IMR-90 (cell line): ENCODE measurements around the gene EME2. TPM values are rescaled to one million over a fixed set of nuclear protein-coding genes. Genes with fewer than 3 reads are reported as not detected.

Source experiments
- ATAC-seq: fragments of 200-7000 bp; cut with Tn5 transposase; 2 replicates; pipeline ENCODE4 v1.9.1; 2020; ENCODE audit warnings: low read depth, mild to moderate bottlenecking, moderate library complexity
- BruUV-seq: library from RNA; stranded (reverse); fragments of 400-500 nt; replicated peaks from 2 replicates; lab custom pipeline; 2021; lab: Mats Ljungman, UMichigan
- CTCF ChIA-PET: fragments of 300-600 bp; formaldehyde crosslinking; extraction: SDS; loops from one replicate; lab custom pipeline; 2021; ENCODE audit warnings: antibody characterized with exemption; lab: Yijun Ruan, JAX
- POLR2A ChIA-PET: fragments of 300-600 bp; sonication (Branson Sonifier 250); formaldehyde crosslinking; loops from one replicate; lab custom pipeline; 2022; ENCODE audit warnings: antibody characterized with exemption; ENCODE audit not compliant: unreplicated experiment; lab: Charles Lee
- DNase-seq: peaks from one replicate; pipeline ENCODE4 v3.0.0; 2013
- H2AFZ ChIP-seq: replicated peaks from 2 replicates; pipeline ENCODE3; 2013; ENCODE audit warnings: low read length, mild to moderate bottlenecking; ENCODE audit not compliant: poor library complexity
- H2AK5ac ChIP-seq: 2 replicates; pipeline ENCODE4 v1.6.1; 2013; ENCODE audit warnings: low read depth, low read length, inconsistent platforms
- H2AK9ac ChIP-seq: replicated peaks from 2 replicates; pipeline ENCODE3; 2013; ENCODE audit warnings: mild to moderate bottlenecking, low read depth, low read length, moderate library complexity; ENCODE audit not compliant: poor library complexity
- H2BK120ac ChIP-seq: 2 replicates; pipeline ENCODE4 v1.6.1; 2013; ENCODE audit warnings: low read depth, low read length, inconsistent platforms
- H2BK15ac ChIP-seq: 3 replicates; pipeline ENCODE4 v1.6.1; 2013; ENCODE audit warnings: low read depth, low read length, inconsistent platforms
- H2BK20ac ChIP-seq: 2 replicates; pipeline ENCODE4 v1.6.1; 2013; ENCODE audit warnings: low read depth, mild to moderate bottlenecking, inconsistent platforms, low read length, moderate library complexity
- H2BK5ac ChIP-seq: 2 replicates; pipeline ENCODE4 v1.6.1; 2013; ENCODE audit warnings: mild to moderate bottlenecking, low read depth, low read length, inconsistent platforms; ENCODE audit not compliant: poor library complexity, severe bottlenecking
- H3K14ac ChIP-seq: replicated peaks from 2 replicates; pipeline ENCODE4 v1.6.1; 2013; ENCODE audit warnings: low read depth, low read length, inconsistent platforms
- H3K18ac ChIP-seq: 2 replicates; pipeline ENCODE4 v1.6.1; 2013; ENCODE audit warnings: low read depth, low read length, control low read depth
- H3K23ac ChIP-seq: 2 replicates; pipeline ENCODE4 v1.6.1; 2013; ENCODE audit warnings: low read depth, low read length, inconsistent platforms
- H3K27ac ChIP-seq: 2 replicates; pipeline ENCODE4 v1.5.1; 2013; ENCODE audit warnings: mild to moderate bottlenecking, control low read depth, low read length; ENCODE audit not compliant: insufficient read depth
- H3K27me3 ChIP-seq: 2 replicates; pipeline ENCODE4 v1.6.1; 2013; ENCODE audit warnings: low read length; ENCODE audit not compliant: control insufficient read depth, insufficient read depth
- H3K36me3 ChIP-seq: 2 replicates; pipeline ENCODE4 v1.6.1; 2013; ENCODE audit warnings: low read length, mixed read lengths; ENCODE audit not compliant: control insufficient read depth, insufficient read depth
- H3K4ac ChIP-seq: 2 replicates; pipeline ENCODE4 v1.6.1; 2013; ENCODE audit warnings: low read depth, low read length, inconsistent platforms
- H3K4me1 ChIP-seq: 2 replicates; pipeline ENCODE4 v1.6.1; 2013; ENCODE audit warnings: low read length, mixed read lengths; ENCODE audit not compliant: control insufficient read depth, insufficient read depth
- H3K4me2 ChIP-seq: 2 replicates; pipeline ENCODE4 v1.6.1; 2013; ENCODE audit warnings: low read depth, mild to moderate bottlenecking, control low read depth, low read length, moderate library complexity
- H3K4me3 ChIP-seq: 2 replicates; pipeline ENCODE4 v1.5.1; 2013; ENCODE audit warnings: low read depth, mild to moderate bottlenecking, control low read depth, low read length, moderate library complexity; ENCODE audit not compliant: insufficient read depth
- H3K56ac ChIP-seq: 2 replicates; pipeline ENCODE4 v1.6.1; 2013; ENCODE audit warnings: low read length, inconsistent platforms; ENCODE audit not compliant: insufficient read depth; ENCODE audit errors: extremely low read depth
- H3K79me1 ChIP-seq, 2 experiments: 2 replicates each; pipeline ENCODE4 v1.6.1; 2013; ENCODE audit warnings: low read length in 2 of 2, inconsistent platforms in 1 of 2, low read depth in 1 of 2
- H3K9ac ChIP-seq: 2 replicates; pipeline ENCODE4 v1.6.1; 2013; ENCODE audit warnings: low read depth, low read length, control low read depth
- H3K9me1 ChIP-seq: 2 replicates; pipeline ENCODE4 v1.6.1; 2013; ENCODE audit warnings: low read length, inconsistent platforms; ENCODE audit not compliant: insufficient read depth
- H3K9me3 ChIP-seq: 2 replicates; pipeline ENCODE4 v1.6.1; 2013; ENCODE audit warnings: low read length; ENCODE audit not compliant: control insufficient read depth, insufficient read depth
- H4K20me1 ChIP-seq: 2 replicates; pipeline ENCODE4 v1.6.1; 2013; ENCODE audit warnings: low read length, inconsistent platforms; ENCODE audit not compliant: insufficient read depth
- H4K5ac ChIP-seq: 2 replicates; pipeline ENCODE4 v1.6.1; 2013; ENCODE audit warnings: mild to moderate bottlenecking, low read depth, low read length, control low read depth
- H4K8ac ChIP-seq, 2 experiments: 2 replicates each; pipeline ENCODE4 v1.6.1; 2013; ENCODE audit warnings: low read depth in 2 of 2, low read length in 2 of 2, control low read depth in 1 of 2, inconsistent platforms in 1 of 2
- H4K91ac ChIP-seq: 2 replicates; pipeline ENCODE4 v1.6.1; 2013; ENCODE audit warnings: low read depth, low read length, inconsistent platforms; ENCODE audit not compliant: insufficient read depth
- CHD1 ChIP-seq: IDR thresholded peaks from 2 replicates; pipeline ENCODE4 v1.6.1; 2012; ENCODE audit warnings: low read depth, low read length, improper control_type of control experiment
- FOS ChIP-seq: fragments of 150-350 bp; IDR thresholded peaks from 2 replicates; pipeline ENCODE4 v1.6.1; 2016; ENCODE audit warnings: low read depth, low read length
- SMC3 ChIP-seq: fragments of 150-350 bp; IDR thresholded peaks from 2 replicates; pipeline ENCODE4 v1.6.1; 2016; ENCODE audit warnings: low read depth, mild to moderate bottlenecking, antibody characterized with exemption, low read length, moderate library complexity
- WGBS, 2 experiments: methylation state at CpG; one replicate each; pipeline versions ENCODE4 v1.1.5 to v1.1.7; 2013; ENCODE audit warnings: missing lambda C conversion rate in 2 of 2; ENCODE audit not compliant: insufficient read length in 1 of 2; ENCODE audit errors: extremely low coverage in 2 of 2; 5-methylcytosine and 5-hydroxymethylcytosine counted together
- dilution Hi-C: fragments of 300-500 bp; cut with HindIII; formaldehyde crosslinking; loops from one replicate; pipeline ENCODE4 v1.14.3; 2018; ENCODE audit warnings: low sequenced_read_pairs; ENCODE audit not compliant: unreplicated experiment
- in situ Hi-C: fragments of 300-500 bp; cut with MboI; formaldehyde crosslinking; loops from 3 replicates; pipeline ENCODE4 v1.14.3; 2019; ENCODE audit warnings: low sequenced_read_pairs, inconsistent platforms, mixed read lengths
- intact Hi-C: fragments of 100-400 bp; cut with micrococcal nuclease; formaldehyde crosslinking; loops from 2 replicates; pipeline ENCODE4 v1.10.0; 2022
- polyA plus RNA-seq, 3 experiments: library from polyadenylated mRNA; depleted of rRNA; stranded (reverse); fragments of >200 nt; gene quantifications; 2 replicates each; pipeline ENCODE4 v1.2.3, GENCODE V29; 2012; ENCODE audit warnings: low replicate concordance in 1 of 3
- total RNA-seq: library from RNA; depleted of rRNA; stranded (reverse); fragments of >200 nt; gene quantifications from 2 replicates; pipeline ENCODE4 v1.2.3, GENCODE V29; 2012
- TF ChIP-seq, protein P1 (sequence below): conservative IDR thresholded peaks from 2 replicates; pipeline ENCODE4 v1.5.1; 2012; ENCODE audit warnings: mild to moderate bottlenecking, low read depth, low read length, improper control_type of control experiment

The EME2 gene
- total and polyA plus RNA-seq, 2 of the 4 experiments (the other 2 are of a cell fraction) = 1.3 to 9.6 TPM

DNA sequence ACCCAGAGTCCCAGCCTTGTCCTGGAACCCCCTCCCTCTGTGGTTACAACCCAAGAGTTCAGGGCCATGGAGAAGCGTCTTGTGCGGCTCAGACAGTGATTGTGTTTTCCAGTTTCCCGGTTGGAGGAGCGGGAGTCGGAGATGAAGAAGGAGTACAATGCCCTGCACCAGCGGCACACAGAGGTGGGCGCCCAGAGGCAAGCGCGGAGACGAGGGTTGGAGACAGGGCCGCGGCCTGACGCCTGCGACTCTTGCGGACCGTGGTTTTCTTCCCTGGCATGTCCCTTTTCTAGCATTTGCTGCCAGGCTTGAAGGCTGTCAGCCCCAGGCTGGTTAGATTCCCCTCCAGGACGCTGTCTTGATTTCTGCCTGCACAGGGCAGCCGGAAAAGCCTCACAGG lies 43.6 kb upstream of the EME2 start:
- H2BK120ac ChIP-seq = no peak overlapping the region
- no peak overlapping the region for H2AK9ac ChIP-seq
- no peak overlapping the region for H3K4ac ChIP-seq
- no peak overlapping the region for H3K14ac ChIP-seq
- no peak overlapping the region for H3K18ac ChIP-seq
- H4K5ac ChIP-seq = no peak overlapping the region
- no peak overlapping the region for H3K4me3 ChIP-seq
- peaks cover 28% of the 10 kb centered on the region for H4K20me1 ChIP-seq
- H2AK5ac ChIP-seq = no peak overlapping the region
- peaks cover 4% of the 10 kb centered on the region; the same call in 1 of the 2 replicates for H3K9me1 ChIP-seq
- WGBS, 2 experiments = 98% methylated on average over 18 of the region's 18 CpGs; no CpG with 5 or more reads in 1 of the 2 experiments
- CTCF ChIA-PET = no interaction called here
- H2BK5ac ChIP-seq = no peak overlapping the region
- H4K8ac ChIP-seq = no peak overlapping the region
- DNase-seq = no peak
- no peak overlapping the region for H3K4me2 ChIP-seq
- in situ Hi-C loops (no loop called here), intact Hi-C loops (no loop called here), dilution Hi-C loops (no loop called here)
- H3K9me3 ChIP-seq = no peaks in the 10 kb centered on the region
- no peak for ATAC-seq
- BruUV-seq = no TSS peak
- no peak overlapping the region for H3K27ac ChIP-seq
- H3K36me3 ChIP-seq = peaks cover 64% of the 10 kb centered on the region
- POLR2A ChIA-PET = no interaction called here
- no peak overlapping the region for H3K9ac ChIP-seq
- no peak overlapping the region for H2BK20ac ChIP-seq
- H3K79me1 ChIP-seq = peaks cover 11 to 47% of the 10 kb centered on the region in 2 experiments; a peak in 3 of 4 replicates
- no peak overlapping the region for H2AFZ ChIP-seq
- H3K56ac ChIP-seq = no peak overlapping the region
- H4K91ac ChIP-seq = no peak overlapping the region
- no peaks in the 10 kb centered on the region for H3K27me3 ChIP-seq
- H3K23ac ChIP-seq = no peak overlapping the region
- no peaks in the 10 kb centered on the region for H3K4me1 ChIP-seq
- no peak overlapping the region for H2BK15ac ChIP-seq
- TF ChIP-seq CHD1 = no peak
- no peak for TF ChIP-seq SMC3
- TF ChIP-seq, protein P1, sequence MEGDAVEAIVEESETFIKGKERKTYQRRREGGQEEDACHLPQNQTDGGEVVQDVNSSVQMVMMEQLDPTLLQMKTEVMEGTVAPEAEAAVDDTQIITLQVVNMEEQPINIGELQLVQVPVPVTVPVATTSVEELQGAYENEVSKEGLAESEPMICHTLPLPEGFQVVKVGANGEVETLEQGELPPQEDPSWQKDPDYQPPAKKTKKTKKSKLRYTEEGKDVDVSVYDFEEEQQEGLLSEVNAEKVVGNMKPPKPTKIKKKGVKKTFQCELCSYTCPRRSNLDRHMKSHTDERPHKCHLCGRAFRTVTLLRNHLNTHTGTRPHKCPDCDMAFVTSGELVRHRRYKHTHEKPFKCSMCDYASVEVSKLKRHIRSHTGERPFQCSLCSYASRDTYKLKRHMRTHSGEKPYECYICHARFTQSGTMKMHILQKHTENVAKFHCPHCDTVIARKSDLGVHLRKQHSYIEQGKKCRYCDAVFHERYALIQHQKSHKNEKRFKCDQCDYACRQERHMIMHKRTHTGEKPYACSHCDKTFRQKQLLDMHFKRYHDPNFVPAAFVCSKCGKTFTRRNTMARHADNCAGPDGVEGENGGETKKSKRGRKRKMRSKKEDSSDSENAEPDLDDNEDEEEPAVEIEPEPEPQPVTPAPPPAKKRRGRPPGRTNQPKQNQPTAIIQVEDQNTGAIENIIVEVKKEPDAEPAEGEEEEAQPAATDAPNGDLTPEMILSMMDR = no peak
- no peak for TF ChIP-seq FOS
